Spinal cord (tissue), 10 donors: ENCODE measurements around the gene TEX2. TPM values are rescaled to one million over a fixed set of nuclear protein-coding genes. Genes with fewer than 3 reads are reported as not detected.

ENCODE experiments used
- DNase-seq, 6 donors: peaks; one replicate each; pipeline versions ENCODE4 v3.0.0 to v3.0.0-alpha.2; 2013 to 2015; ENCODE audit warnings: low spot score in 6 of 6, low read depth in 4 of 6
- H3K27ac ChIP-seq: one replicate; pipeline ENCODE4 v1.5.1; 2013; ENCODE audit warnings: low read depth, low read length, control low read depth
- H3K27me3 ChIP-seq: one replicate; pipeline ENCODE4 v1.6.1; 2013; ENCODE audit warnings: low read length; ENCODE audit not compliant: control insufficient read depth, insufficient read depth
- H3K36me3 ChIP-seq: one replicate; pipeline ENCODE4 v1.6.1; 2013; ENCODE audit warnings: low read length; ENCODE audit not compliant: control insufficient read depth, insufficient read depth
- H3K4me1 ChIP-seq: one replicate; pipeline ENCODE4 v1.6.1; 2013; ENCODE audit warnings: low read length; ENCODE audit not compliant: control insufficient read depth, insufficient read depth
- H3K4me3 ChIP-seq: one replicate; pipeline ENCODE4 v1.5.1; 2013; ENCODE audit warnings: low read depth, low read length, control low read depth
- H3K9me3 ChIP-seq: one replicate; pipeline ENCODE4 v1.6.1; 2013; ENCODE audit warnings: low read length; ENCODE audit not compliant: control insufficient read depth, insufficient read depth
- WGBS: methylation state at CpG from one replicate; pipeline ENCODE4 v1.1.5; 2013; ENCODE audit warnings: missing lambda C conversion rate; ENCODE audit not compliant: insufficient coverage; 5-methylcytosine and 5-hydroxymethylcytosine counted together
- polyA plus RNA-seq, 2 donors: library from polyadenylated mRNA; unstranded; fragments of 120-200 nt; gene quantifications; one replicate each; pipeline ENCODE4 v1.2.1, GENCODE V29; 2013; ENCODE audit not compliant: insufficient read length in 2 of 2
- total RNA-seq, 2 donors: library from RNA; depleted of rRNA in 1 of 2; stranded (reverse); fragments of 120-200 nt in 1 of 2; fragments of >200 nt in 1 of 2; gene quantifications; one replicate each; pipeline versions ENCODE4 v1.2.3 to v1.2.4, GENCODE V29; 2013 to 2014
- donor health status: healthy.

Gene TEX2
- total and polyA plus RNA-seq, 4 donors = 35.4 to 54.9 (median 38.5) TPM

GRCh38 chr17:64117981-64118979 is 144.8 kb downstream of the TEX2 start:
- Histone ChIP-seq H3K36me3 (no peaks in the 10 kb centered on the region), H3K4me3 (no peak overlapping the region), H3K27ac (peak overlapping the region; percentile 42), H3K4me1 (peaks cover 8% of the 10 kb centered on the region), H3K27me3 (no peaks in the 10 kb centered on the region), H3K9me3 (no peaks in the 10 kb centered on the region)
- 16% methylated on average over 4 of the region's 10 CpGs for WGBS
- peak in 4 of 6 donors; percentile 29 to 89 (median 78) for DNase-seq

GRCh38 chr17:64115822-64116534 is 147.1 kb downstream of the TEX2 start:
- 92% methylated on average over 3 of the region's 7 CpGs for WGBS
- Histone ChIP-seq H3K9me3 (no peaks in the 10 kb centered on the region), H3K4me1 (peaks cover 5% of the 10 kb centered on the region), H3K4me3 (no peak overlapping the region), H3K27ac (no peak overlapping the region), H3K36me3 (no peaks in the 10 kb centered on the region), H3K27me3 (no peaks in the 10 kb centered on the region)
- DNase-seq = no peak

GRCh38 chr17:64115043-64115698 is 147.9 kb downstream of the TEX2 start:
- no peaks in the 10 kb centered on the region for H3K9me3 ChIP-seq
- H3K36me3 ChIP-seq = no peaks in the 10 kb centered on the region
- H3K4me3 ChIP-seq = no peak overlapping the region
- 99% methylated on average over 6 of the region's 8 CpGs for WGBS
- H3K4me1 ChIP-seq = peaks cover 3% of the 10 kb centered on the region
- H3K27ac ChIP-seq = no peak overlapping the region
- DNase-seq = no peak
- no peaks in the 10 kb centered on the region for H3K27me3 ChIP-seq

GRCh38 chr17:64113006-64113405 is 150.1 kb downstream of the TEX2 start:
- no peaks in the 10 kb centered on the region for H3K27me3 ChIP-seq
- H3K4me1 ChIP-seq = no peaks in the 10 kb centered on the region
- DNase-seq = no peak
- H3K9me3 ChIP-seq = no peaks in the 10 kb centered on the region
- no peak overlapping the region for H3K4me3 ChIP-seq
- H3K27ac ChIP-seq = no peak overlapping the region
- H3K36me3 ChIP-seq = no peaks in the 10 kb centered on the region
- WGBS = no CpG with 5 or more reads among the region's 2 CpGs

- H3K27ac ChIP-seq = no peak overlapping the region
- no peaks in the 10 kb centered on the region for H3K27me3 ChIP-seq
- H3K36me3 ChIP-seq = no peaks in the 10 kb centered on the region
- whole genome bisulfite sequencing = 73% methylated on average over 2 of the region's 4 CpGs
- DNase-seq = no peak
- H3K4me1 ChIP-seq = no peaks in the 10 kb centered on the region
- no peaks in the 10 kb centered on the region for H3K9me3 ChIP-seq
- H3K4me3 ChIP-seq = no peak overlapping the region
Measured at GRCh38 chr17:64111831-64112230, 151.2 kb downstream of the TEX2 start.

GRCh38 chr17:64110379-64111152 is 152.5 kb downstream of the TEX2 start:
- no peak for DNase-seq
- no peaks in the 10 kb centered on the region for H3K36me3 ChIP-seq
- H3K27ac ChIP-seq = no peak overlapping the region
- no peaks in the 10 kb centered on the region for H3K27me3 ChIP-seq
- H3K4me1 ChIP-seq = no peaks in the 10 kb centered on the region
- H3K4me3 ChIP-seq = no peak overlapping the region
- WGBS = 81% methylated on average over 10 of the region's 12 CpGs
- no peaks in the 10 kb centered on the region for H3K9me3 ChIP-seq

GRCh38 chr17:64109400-64109799 is 153.7 kb downstream of the TEX2 start:
- H3K4me1 ChIP-seq = no peaks in the 10 kb centered on the region
- no peak overlapping the region for H3K4me3 ChIP-seq
- no CpG with 5 or more reads among the region's 5 CpGs for WGBS
- no peak overlapping the region for H3K27ac ChIP-seq
- no peaks in the 10 kb centered on the region for H3K27me3 ChIP-seq
- H3K9me3 ChIP-seq = no peaks in the 10 kb centered on the region
- no peaks in the 10 kb centered on the region for H3K36me3 ChIP-seq
- DNase-seq = no peak

- H3K27me3 ChIP-seq = no peaks in the 10 kb centered on the region
- 87% methylated on average over 2 of the region's 5 CpGs for WGBS
- H3K9me3 ChIP-seq = no peaks in the 10 kb centered on the region
- no peak overlapping the region for H3K4me3 ChIP-seq
- H3K4me1 ChIP-seq = no peaks in the 10 kb centered on the region
- no peak overlapping the region for H3K27ac ChIP-seq
- DNase-seq = peak in 1 of 6 donors; percentile 27
- no peaks in the 10 kb centered on the region for H3K36me3 ChIP-seq
Measured at GRCh38 chr17:64107500-64108236, 155.4 kb downstream of the TEX2 start.
